ENCODE measurements around the gene SNRPE.

- TF ChIP-seq CTCF (IDR thresholded peaks at IDR 0.05; ENCODE audit: low read depth, low read length) (no peak), EZH2phosphoT487 (IDR thresholded peaks at IDR 0.05; ENCODE audit: low read depth) (no peak)
Observed at GRCh38 chr1:203858975-203859374, 2.4 kb upstream of the SNRPE start.

Measured in OCI-LY3 (cell line).